Measurements from ENCODE around the gene HNRNPUL1.

The HNRNPUL1 gene

GRCh38 chr19:41239961-41240574, 24.1 kb upstream of the HNRNPUL1 start:
- Histone ChIP-seq H3K4me1 (no peaks in the 10 kb centered on the region), H3K36me3 (ENCODE audit: control insufficient read depth, insufficient read depth, low read length) (no peaks in the 10 kb centered on the region), H3K79me2 (no peaks in the 10 kb centered on the region), H3K27me3 (ENCODE audit: control insufficient read depth, insufficient read depth, low read length) (no peaks in the 10 kb centered on the region), H3K4me2 (ENCODE audit: low read length) (no peak overlapping the region), H3K9ac (no peak overlapping the region), H2AFZ (no peak overlapping the region), H3K27ac (no peak overlapping the region), H3K4me3 (ENCODE audit: low read depth, low read length) (no peak overlapping the region), H3K9me3 (ENCODE audit: control insufficient read depth, low read length) (no peaks in the 10 kb centered on the region)
- TF ChIP-seq CTCF (IDR thresholded peaks at IDR 0.05) = no peak

- TF ChIP-seq CTCF (IDR thresholded peaks at IDR 0.05) = no peak
Measured at GRCh38 chr19:41241859-41242258, 22.3 kb upstream of the HNRNPUL1 start.

GRCh38 chr19:41244117-41244516, 20.1 kb upstream of the HNRNPUL1 start:
- no peaks in the 10 kb centered on the region for H3K27me3 ChIP-seq (ENCODE audit: control insufficient read depth, insufficient read depth, low read length)
- H3K4me1 ChIP-seq = no peaks in the 10 kb centered on the region
- no peak overlapping the region for H3K9ac ChIP-seq
- H3K36me3 ChIP-seq (ENCODE audit: control insufficient read depth, insufficient read depth, low read length) = no peaks in the 10 kb centered on the region
- no peak overlapping the region for H2AFZ ChIP-seq
- no peak overlapping the region for H3K27ac ChIP-seq
- no peaks in the 10 kb centered on the region for H3K79me2 ChIP-seq
- H3K4me3 ChIP-seq (ENCODE audit: low read depth, low read length) = no peak overlapping the region
- TF ChIP-seq CTCF (IDR thresholded peaks at IDR 0.05) = no peak
- H3K4me2 ChIP-seq (ENCODE audit: low read length) = no peak overlapping the region
- H3K9me3 ChIP-seq (ENCODE audit: control insufficient read depth, low read length) = no peaks in the 10 kb centered on the region

More at GRCh38 chr19:41241859-41242258, 22.3 kb upstream of the HNRNPUL1 start:
- H2AFZ ChIP-seq = no peak overlapping the region
- no peak overlapping the region for H3K27ac ChIP-seq
- no peaks in the 10 kb centered on the region for H3K4me1 ChIP-seq
- H3K36me3 ChIP-seq (ENCODE audit: control insufficient read depth, insufficient read depth, low read length) = no peaks in the 10 kb centered on the region
- H3K79me2 ChIP-seq = no peaks in the 10 kb centered on the region
- H3K9ac ChIP-seq = no peak overlapping the region
- no peak overlapping the region for H3K4me3 ChIP-seq (ENCODE audit: low read depth, low read length)
- no peaks in the 10 kb centered on the region for H3K27me3 ChIP-seq (ENCODE audit: control insufficient read depth, insufficient read depth, low read length)
- H3K4me2 ChIP-seq (ENCODE audit: low read length) = no peak overlapping the region
- H3K9me3 ChIP-seq (ENCODE audit: control insufficient read depth, low read length) = no peaks in the 10 kb centered on the region

- Histone ChIP-seq H2AFZ (no peak overlapping the region), H3K9me3 (ENCODE audit: control insufficient read depth, low read length) (no peaks in the 10 kb centered on the region), H3K79me2 (no peaks in the 10 kb centered on the region), H3K9ac (no peak overlapping the region), H3K4me3 (ENCODE audit: low read depth, low read length) (no peak overlapping the region), H3K27ac (no peak overlapping the region), H3K4me1 (no peaks in the 10 kb centered on the region), H3K36me3 (ENCODE audit: control insufficient read depth, insufficient read depth, low read length) (no peaks in the 10 kb centered on the region), H3K27me3 (ENCODE audit: control insufficient read depth, insufficient read depth, low read length) (no peaks in the 10 kb centered on the region), H3K4me2 (ENCODE audit: low read length) (no peak overlapping the region)
- no peak for TF ChIP-seq CTCF (IDR thresholded peaks at IDR 0.05)
Measured at GRCh38 chr19:41245843-41246242, 18.3 kb upstream of the HNRNPUL1 start.

GRCh38 chr19:41248895-41249294, 15.3 kb upstream of the HNRNPUL1 start:
- no peak overlapping the region for H3K27ac ChIP-seq
- no peak for TF ChIP-seq CTCF (IDR thresholded peaks at IDR 0.05)
- no peaks in the 10 kb centered on the region for H3K79me2 ChIP-seq
- H3K27me3 ChIP-seq (ENCODE audit: control insufficient read depth, insufficient read depth, low read length) = no peaks in the 10 kb centered on the region
- H3K4me3 ChIP-seq (ENCODE audit: low read depth, low read length) = no peak overlapping the region
- H2AFZ ChIP-seq = no peak overlapping the region
- no peaks in the 10 kb centered on the region for H3K9me3 ChIP-seq (ENCODE audit: control insufficient read depth, low read length)
- no peak overlapping the region for H3K9ac ChIP-seq
- no peak overlapping the region for H3K4me2 ChIP-seq (ENCODE audit: low read length)
- no peaks in the 10 kb centered on the region for H3K36me3 ChIP-seq (ENCODE audit: control insufficient read depth, insufficient read depth, low read length)
- H3K4me1 ChIP-seq = no peaks in the 10 kb centered on the region
